Trophoblast cell (in vitro differentiated cells and primary cell): ENCODE measurements around the gene REEP5.
A peak's percentile ranks its signal among the peaks of the same experiment; 100 is the strongest.

ENCODE experiments used
- DNase-seq, 2 donors: peaks; one replicate each; pipeline ENCODE4 v3.0.0-alpha.2; 2016
- H2AFZ ChIP-seq: 2 replicates; pipeline ENCODE4 v1.6.1; 2013; ENCODE audit warnings: low read length, moderate library complexity, mild to moderate bottlenecking; ENCODE audit not compliant: insufficient read depth, poor library complexity
- H2AK5ac ChIP-seq: 2 replicates; pipeline ENCODE4 v1.6.1; 2013; ENCODE audit warnings: mild to moderate bottlenecking, low read length
- H2BK120ac ChIP-seq: 2 replicates; pipeline ENCODE4 v1.6.1; 2013; ENCODE audit warnings: low read length, mild to moderate bottlenecking, moderate library complexity; ENCODE audit not compliant: insufficient read depth, poor library complexity
- H2BK12ac ChIP-seq: 2 replicates; pipeline ENCODE4 v1.6.1; 2013; ENCODE audit warnings: mild to moderate bottlenecking, low read length, moderate library complexity
- H2BK5ac ChIP-seq: 2 replicates; pipeline ENCODE4 v1.6.1; 2013; ENCODE audit warnings: low read length, low read depth, moderate library complexity, mild to moderate bottlenecking; ENCODE audit not compliant: poor library complexity
- H3K14ac ChIP-seq: 2 replicates; pipeline ENCODE4 v1.6.1; 2013; ENCODE audit warnings: mild to moderate bottlenecking, low read length
- H3K18ac ChIP-seq: 2 replicates; pipeline ENCODE4 v1.6.1; 2013; ENCODE audit warnings: mild to moderate bottlenecking, low read length
- H3K23ac ChIP-seq: 2 replicates; pipeline ENCODE4 v1.6.1; 2013; ENCODE audit warnings: low read length
- H3K27ac ChIP-seq: 2 replicates; pipeline ENCODE4 v1.5.1; 2013; ENCODE audit warnings: low read depth, mild to moderate bottlenecking, inconsistent platforms, low read length, moderate library complexity
- H3K27me3 ChIP-seq: 2 replicates; pipeline ENCODE4 v1.6.1; 2013; ENCODE audit warnings: inconsistent platforms, mild to moderate bottlenecking, low read length, moderate library complexity; ENCODE audit not compliant: insufficient read depth
- H3K36me3 ChIP-seq, 2 experiments: 1 replicate in 1 of 2; 2 replicates in 1 of 2; pipeline ENCODE4 v1.6.1; 2013; ENCODE audit warnings: low read length in 2 of 2, mild to moderate bottlenecking in 2 of 2, moderate library complexity in 1 of 2; ENCODE audit not compliant: insufficient read depth in 2 of 2, control insufficient read depth in 1 of 2
- H3K4ac ChIP-seq: 2 replicates; pipeline ENCODE4 v1.6.1; 2013; ENCODE audit warnings: low read depth, mild to moderate bottlenecking, low read length, moderate library complexity
- H3K4me1 ChIP-seq, 2 experiments: 1 replicate in 1 of 2; 2 replicates in 1 of 2; pipeline ENCODE4 v1.6.1; 2013; ENCODE audit warnings: low read length in 2 of 2, mild to moderate bottlenecking in 2 of 2, moderate library complexity in 1 of 2; ENCODE audit not compliant: insufficient read depth in 2 of 2, control insufficient read depth in 1 of 2
- H3K4me2 ChIP-seq: 2 replicates; pipeline ENCODE4 v1.6.1; 2013; ENCODE audit warnings: inconsistent platforms, mild to moderate bottlenecking, low read length, moderate library complexity
- H3K4me3 ChIP-seq: 2 replicates; pipeline ENCODE4 v1.5.1; 2013; ENCODE audit warnings: mild to moderate bottlenecking, low read depth, low read length, inconsistent platforms
- H3K79me1 ChIP-seq: one replicate; pipeline ENCODE4 v1.6.1; 2013; ENCODE audit warnings: low read length
- H3K79me2 ChIP-seq: 2 replicates; pipeline ENCODE4 v1.6.1; 2013; ENCODE audit warnings: low read length, mild to moderate bottlenecking; ENCODE audit not compliant: control insufficient read depth, insufficient read depth, poor library complexity
- H3K9ac ChIP-seq: 2 replicates; pipeline ENCODE4 v1.6.1; 2013; ENCODE audit warnings: mild to moderate bottlenecking, low read length
- H3K9me3 ChIP-seq: 2 replicates; pipeline ENCODE4 v1.6.1; 2013; ENCODE audit warnings: low read depth, mild to moderate bottlenecking, control low read depth, inconsistent platforms, low read length; ENCODE audit not compliant: insufficient read depth
- H4K12ac ChIP-seq: 2 replicates; pipeline ENCODE4 v1.6.1; 2013; ENCODE audit warnings: low read depth, mild to moderate bottlenecking, low read length, moderate library complexity
- H4K8ac ChIP-seq: 2 replicates; pipeline ENCODE4 v1.6.1; 2013; ENCODE audit warnings: low read depth, mild to moderate bottlenecking, low read length, moderate library complexity
- H4K91ac ChIP-seq: one replicate; pipeline ENCODE4 v1.6.1; 2013; ENCODE audit warnings: low read depth, mild to moderate bottlenecking, low read length, moderate library complexity
- WGBS: extraction: QIAGEN DNeasy Blood & Tissue Kit; methylation state at CpG from one replicate; pipeline ENCODE4 v1.1.7; 2013; ENCODE audit warnings: missing lambda C conversion rate; ENCODE audit not compliant: insufficient read length, insufficient coverage; ENCODE audit errors: extremely low coverage; 5-methylcytosine and 5-hydroxymethylcytosine counted together

Gene REEP5

GRCh38 chr5:112923148-112923917 lies 1.3 kb upstream of the REEP5 start:
- Histone ChIP-seq H2AFZ (no peak overlapping the region), H3K4me1 (peaks cover 2 to 4% of the 10 kb centered on the region in 2 experiments), H3K14ac (no peak overlapping the region), H3K36me3 (peaks cover 8 to 10% of the 10 kb centered on the region in 2 experiments), H3K4ac (no peak overlapping the region), H2BK12ac (no peak overlapping the region), H3K23ac (no peak overlapping the region), H3K79me2 (peaks cover 10% of the 10 kb centered on the region), H4K12ac (no peak overlapping the region), H3K27me3 (no peaks in the 10 kb centered on the region), H4K91ac (no peak overlapping the region), H3K9me3 (no peaks in the 10 kb centered on the region), H4K8ac (no peak overlapping the region), H3K9ac (no peak overlapping the region), H3K79me1 (peaks cover 13% of the 10 kb centered on the region), H3K27ac (no peak overlapping the region), H3K4me3 (no peak overlapping the region), H2BK5ac (no peak overlapping the region), H3K4me2 (no peak overlapping the region), H2AK5ac (no peak overlapping the region), H2BK120ac (no peak overlapping the region), H3K18ac (no peak overlapping the region)
- DNase-seq: peak; percentile 19 to 44
- WGBS: no CpG with 5 or more reads among the region's 6 CpGs

- WGBS: no CpG with 5 or more reads among the region's 68 CpGs
- peaks cover 10% of the 10 kb centered on the region for H3K79me2 ChIP-seq
- peaks cover 0 to 4% of the 10 kb centered on the region in 2 experiments for H3K4me1 ChIP-seq
- peak overlapping the region; percentile 74 for H3K4me2 ChIP-seq
- peak overlapping the region; percentile 90 for H4K91ac ChIP-seq
- peaks cover 11% of the 10 kb centered on the region for H3K79me1 ChIP-seq
- H3K9me3 ChIP-seq: no peaks in the 10 kb centered on the region
- peak overlapping the region; percentile 77 for H3K18ac ChIP-seq
- peak overlapping the region; percentile 83 for H3K4me3 ChIP-seq
- peak overlapping the region; percentile 92 for H2BK5ac ChIP-seq
- peak overlapping the region; percentile 23 for H2AK5ac ChIP-seq
- peak overlapping the region; percentile 98 for H2AFZ ChIP-seq
- H4K8ac ChIP-seq: peak overlapping the region; percentile 86
- H3K27ac ChIP-seq: peak overlapping the region; percentile 89
- peak overlapping the region; percentile 97 for H3K9ac ChIP-seq
- H4K12ac ChIP-seq: peak overlapping the region; percentile 93
- peak overlapping the region; percentile 25 for H3K4ac ChIP-seq
- H3K27me3 ChIP-seq: no peaks in the 10 kb centered on the region
- no peak overlapping the region for H2BK12ac ChIP-seq
- H3K23ac ChIP-seq: no peak overlapping the region
- H2BK120ac ChIP-seq: peak overlapping the region; percentile 85
- peaks cover 11 to 20% of the 10 kb centered on the region in 2 experiments for H3K36me3 ChIP-seq
- peak overlapping the region; percentile 95 for H3K14ac ChIP-seq
- peak; percentile 38 to 67 for DNase-seq
Observed at GRCh38 chr5:112921026-112921832, 798 bp downstream of the REEP5 start.

GRCh38 chr5:112919972-112920371 lies 2.1 kb downstream of the REEP5 start:
- no peak overlapping the region for H3K4ac ChIP-seq
- peaks cover 11 to 21% of the 10 kb centered on the region in 2 experiments for H3K36me3 ChIP-seq
- H4K8ac ChIP-seq: no peak overlapping the region
- H2AFZ ChIP-seq: no peak overlapping the region
- H2BK120ac ChIP-seq: no peak overlapping the region
- H2AK5ac ChIP-seq: no peak overlapping the region
- no peaks in the 10 kb centered on the region for H3K9me3 ChIP-seq
- H3K4me2 ChIP-seq: no peak overlapping the region
- H4K91ac ChIP-seq: no peak overlapping the region
- no CpG with 5 or more reads among the region's 6 CpGs for WGBS
- no peak overlapping the region for H3K4me3 ChIP-seq
- no peak overlapping the region for H3K23ac ChIP-seq
- H3K9ac ChIP-seq: no peak overlapping the region
- H3K27ac ChIP-seq: no peak overlapping the region
- H3K79me1 ChIP-seq: peaks cover 11% of the 10 kb centered on the region
- H3K79me2 ChIP-seq: peaks cover 10% of the 10 kb centered on the region
- no peak overlapping the region for H3K18ac ChIP-seq
- no peak overlapping the region for H3K14ac ChIP-seq
- H2BK5ac ChIP-seq: no peak overlapping the region
- no peak overlapping the region for H4K12ac ChIP-seq
- no peak for DNase-seq
- no peak overlapping the region for H2BK12ac ChIP-seq
- peaks cover 0 to 4% of the 10 kb centered on the region in 2 experiments for H3K4me1 ChIP-seq
- no peaks in the 10 kb centered on the region for H3K27me3 ChIP-seq

GRCh38 chr5:112918679-112919078 lies 3.3 kb downstream of the REEP5 start:
- H2BK12ac ChIP-seq: no peak overlapping the region
- H4K91ac ChIP-seq: no peak overlapping the region
- no peak overlapping the region for H2BK5ac ChIP-seq
- H3K27ac ChIP-seq: no peak overlapping the region
- no peak overlapping the region for H3K14ac ChIP-seq
- H2AK5ac ChIP-seq: no peak overlapping the region
- H3K79me1 ChIP-seq: peaks cover 11% of the 10 kb centered on the region
- WGBS: no CpG with 5 or more reads among the region's 1 CpG
- no peak overlapping the region for H3K4me2 ChIP-seq
- no peaks in the 10 kb centered on the region for H3K27me3 ChIP-seq
- H3K4me1 ChIP-seq: peaks cover 0 to 4% of the 10 kb centered on the region in 2 experiments
- no peak overlapping the region for H3K4ac ChIP-seq
- H4K8ac ChIP-seq: no peak overlapping the region
- H2BK120ac ChIP-seq: no peak overlapping the region
- no peak overlapping the region for H4K12ac ChIP-seq
- no peak overlapping the region for H3K23ac ChIP-seq
- DNase-seq: no peak
- no peak overlapping the region for H3K4me3 ChIP-seq
- H3K9me3 ChIP-seq: no peaks in the 10 kb centered on the region
- peaks cover 10% of the 10 kb centered on the region for H3K79me2 ChIP-seq
- H3K36me3 ChIP-seq: peaks cover 11 to 21% of the 10 kb centered on the region in 2 experiments
- H2AFZ ChIP-seq: no peak overlapping the region
- no peak overlapping the region for H3K9ac ChIP-seq
- no peak overlapping the region for H3K18ac ChIP-seq
